Measurements from ENCODE around the gene MARCHF2.
A peak's percentile ranks its signal among the peaks of the same experiment; 100 is the strongest.

MARCHF2 gene

DNA sequence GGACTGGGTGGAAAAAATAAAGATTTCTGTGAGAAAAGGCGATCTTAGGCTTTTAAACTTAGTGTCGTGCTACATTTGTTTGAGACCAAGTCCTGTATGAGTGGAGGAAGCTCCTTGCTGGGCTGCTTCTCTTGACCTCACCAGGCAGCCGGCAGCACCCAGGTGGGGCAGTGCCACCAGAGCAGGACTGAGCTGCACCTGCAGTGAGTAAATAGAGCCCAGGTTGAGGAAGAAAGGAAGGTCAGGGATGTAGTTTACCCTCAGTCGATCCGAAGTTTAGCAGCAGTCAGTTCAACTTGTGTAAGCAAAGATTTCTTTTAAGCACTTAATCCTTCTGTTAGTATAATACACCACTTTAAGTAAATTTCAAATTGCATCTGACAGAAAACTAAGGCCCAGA lies 45.3 kb downstream of the MARCHF2 start:
- no peak for DNase-seq (ENCODE audit: low read depth in 2 of 2)
- TF ChIP-seq, protein P1, sequence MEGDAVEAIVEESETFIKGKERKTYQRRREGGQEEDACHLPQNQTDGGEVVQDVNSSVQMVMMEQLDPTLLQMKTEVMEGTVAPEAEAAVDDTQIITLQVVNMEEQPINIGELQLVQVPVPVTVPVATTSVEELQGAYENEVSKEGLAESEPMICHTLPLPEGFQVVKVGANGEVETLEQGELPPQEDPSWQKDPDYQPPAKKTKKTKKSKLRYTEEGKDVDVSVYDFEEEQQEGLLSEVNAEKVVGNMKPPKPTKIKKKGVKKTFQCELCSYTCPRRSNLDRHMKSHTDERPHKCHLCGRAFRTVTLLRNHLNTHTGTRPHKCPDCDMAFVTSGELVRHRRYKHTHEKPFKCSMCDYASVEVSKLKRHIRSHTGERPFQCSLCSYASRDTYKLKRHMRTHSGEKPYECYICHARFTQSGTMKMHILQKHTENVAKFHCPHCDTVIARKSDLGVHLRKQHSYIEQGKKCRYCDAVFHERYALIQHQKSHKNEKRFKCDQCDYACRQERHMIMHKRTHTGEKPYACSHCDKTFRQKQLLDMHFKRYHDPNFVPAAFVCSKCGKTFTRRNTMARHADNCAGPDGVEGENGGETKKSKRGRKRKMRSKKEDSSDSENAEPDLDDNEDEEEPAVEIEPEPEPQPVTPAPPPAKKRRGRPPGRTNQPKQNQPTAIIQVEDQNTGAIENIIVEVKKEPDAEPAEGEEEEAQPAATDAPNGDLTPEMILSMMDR (IDR thresholded peaks at IDR 0.05; ENCODE audit: low read depth, low read length): no peak

DNA sequence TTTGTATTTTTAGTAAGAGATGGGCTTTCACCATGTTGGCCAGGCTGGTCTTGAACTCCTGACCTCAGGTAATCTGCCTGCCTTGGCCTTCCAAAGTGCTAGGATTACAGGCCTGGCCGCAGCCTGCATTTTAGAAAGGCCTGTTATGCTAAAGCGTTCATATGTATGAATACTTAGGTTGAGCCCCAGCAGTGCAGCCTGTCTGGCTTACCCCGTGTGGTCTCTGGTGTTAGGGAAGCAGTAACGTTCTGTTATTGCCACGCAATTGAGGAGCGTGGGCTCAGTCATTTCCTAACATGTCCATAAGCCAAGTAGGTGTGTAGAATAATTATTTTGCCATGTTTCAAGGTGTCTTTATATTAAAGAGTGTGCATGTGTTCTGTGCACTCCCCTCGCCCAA lies 46.0 kb downstream of the MARCHF2 start:
- H3K4me3 ChIP-seq (replicated peaks in 1 of 2; ENCODE audit: low read depth in 2 of 2, low read length in 2 of 2): no peak overlapping the region
- no peak for DNase-seq (ENCODE audit: low read depth in 2 of 2)
- TF ChIP-seq, protein P1 (IDR thresholded peaks at IDR 0.05; ENCODE audit: low read depth, low read length): no peak

More for the DNA sequence above, 45.3 kb downstream of the MARCHF2 start:
- H3K4me3 ChIP-seq (replicated peaks in 1 of 2; ENCODE audit: low read depth in 2 of 2, low read length in 2 of 2): no peak overlapping the region

DNA sequence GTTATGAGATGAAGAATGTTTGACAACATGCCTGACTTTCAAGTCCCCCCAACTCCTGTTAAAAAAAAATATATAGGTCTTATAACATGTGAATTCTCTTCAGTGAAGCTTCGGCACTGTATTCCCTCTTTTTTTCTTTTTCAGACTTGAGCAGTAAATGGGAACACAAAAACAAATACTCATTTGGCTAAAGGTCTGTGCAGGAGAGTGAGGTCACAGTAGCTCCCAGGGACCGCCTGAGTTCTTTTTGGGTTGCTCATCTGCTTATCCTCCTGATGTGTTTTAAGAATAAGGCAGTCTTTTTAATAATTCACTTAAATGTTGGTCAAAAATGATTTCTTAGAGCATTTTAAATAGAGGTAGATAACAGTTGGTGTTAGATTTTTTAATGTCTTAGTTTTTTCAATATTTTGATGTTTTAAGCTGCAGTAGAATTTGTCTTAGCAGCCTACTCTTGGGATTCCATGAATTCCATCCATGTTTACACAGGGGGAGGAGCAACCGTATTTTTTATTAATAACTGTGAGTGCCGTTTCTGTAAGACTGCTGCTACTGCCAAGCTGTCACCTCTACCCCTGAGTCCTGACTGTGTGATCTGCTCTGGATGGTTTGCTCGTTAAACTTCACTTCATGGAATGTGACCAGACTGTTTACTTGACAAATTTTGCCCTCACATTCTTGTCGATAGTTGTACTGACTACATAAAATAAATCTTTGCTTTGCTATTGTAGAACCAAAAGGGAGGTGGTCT lies 46.6 kb downstream of the MARCHF2 start:
- DNase-seq (ENCODE audit: low read depth in 2 of 2): peak; percentile 59 to 89
- TF ChIP-seq, protein P1 (IDR thresholded peaks at IDR 0.05; ENCODE audit: low read depth, low read length): no peak
- H3K4me3 ChIP-seq (replicated peaks in 1 of 2; ENCODE audit: low read depth in 2 of 2, low read length in 2 of 2): no peak overlapping the region

DNA sequence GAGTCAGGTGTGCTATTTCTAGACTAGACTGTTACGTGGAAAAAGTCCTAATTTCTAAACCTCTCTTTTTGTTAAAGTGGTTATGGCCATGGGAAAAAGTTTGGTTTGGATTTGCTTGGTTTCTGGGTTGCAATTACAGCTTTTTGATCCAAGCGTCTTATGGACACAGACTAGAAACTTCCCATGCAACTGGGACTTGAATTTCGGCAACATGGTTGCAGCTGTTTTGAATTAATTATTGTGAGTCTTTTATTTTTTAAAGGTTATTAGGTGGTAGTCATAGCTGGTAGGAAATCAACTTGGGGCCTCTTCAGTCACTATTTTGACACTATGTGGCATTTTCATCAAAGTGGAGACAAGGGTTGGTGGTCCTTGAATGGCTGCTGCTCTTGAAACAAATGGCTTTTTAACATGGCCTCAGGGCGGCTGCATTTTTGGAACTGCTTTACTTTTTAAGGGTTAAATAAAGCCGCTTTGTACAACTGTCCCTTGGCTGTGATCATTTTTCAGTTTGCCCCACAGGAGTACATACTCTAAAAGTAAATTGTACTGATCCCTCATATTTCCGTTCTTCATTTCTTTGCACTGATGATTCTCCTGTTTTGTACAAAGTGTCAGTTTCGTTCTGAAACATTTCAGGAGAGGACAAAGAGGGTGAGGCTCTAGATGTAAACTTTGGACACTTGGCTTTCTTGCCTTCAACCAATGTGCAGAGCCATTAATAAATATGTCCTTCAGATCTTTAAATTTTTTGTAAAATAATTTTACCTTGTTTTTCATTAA lies 47.6 kb downstream of the MARCHF2 start:
- no peak for DNase-seq (ENCODE audit: low read depth in 2 of 2)
- no peak overlapping the region for H3K4me3 ChIP-seq (replicated peaks in 1 of 2; ENCODE audit: low read depth in 2 of 2, low read length in 2 of 2)
- TF ChIP-seq, protein P1 (IDR thresholded peaks at IDR 0.05; ENCODE audit: low read depth, low read length): no peak

DNA sequence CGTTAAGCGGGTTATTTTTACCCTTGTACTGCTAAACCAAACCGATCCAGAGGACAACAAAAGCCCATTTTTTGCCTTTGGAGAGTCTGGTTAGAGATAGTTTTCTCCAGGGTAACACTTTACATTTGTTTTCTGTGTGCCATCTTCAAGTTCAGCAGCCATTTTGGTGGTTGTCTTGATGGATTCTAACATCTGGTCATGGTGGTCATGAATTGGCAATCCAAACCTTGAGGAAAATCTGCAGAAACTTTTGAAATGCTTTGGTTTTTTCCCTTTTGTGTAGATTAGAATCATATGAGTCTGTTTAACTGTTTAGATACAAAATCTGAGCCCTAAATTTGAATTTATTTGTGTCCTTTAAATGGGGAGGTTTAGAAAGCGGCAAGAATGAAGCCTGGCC lies 48.3 kb downstream of the MARCHF2 start:
- no peak overlapping the region for H3K4me3 ChIP-seq (replicated peaks in 1 of 2; ENCODE audit: low read depth in 2 of 2, low read length in 2 of 2)
- DNase-seq (ENCODE audit: low read depth in 2 of 2): no peak
- TF ChIP-seq, protein P1 (IDR thresholded peaks at IDR 0.05; ENCODE audit: low read depth, low read length): no peak

DNA sequence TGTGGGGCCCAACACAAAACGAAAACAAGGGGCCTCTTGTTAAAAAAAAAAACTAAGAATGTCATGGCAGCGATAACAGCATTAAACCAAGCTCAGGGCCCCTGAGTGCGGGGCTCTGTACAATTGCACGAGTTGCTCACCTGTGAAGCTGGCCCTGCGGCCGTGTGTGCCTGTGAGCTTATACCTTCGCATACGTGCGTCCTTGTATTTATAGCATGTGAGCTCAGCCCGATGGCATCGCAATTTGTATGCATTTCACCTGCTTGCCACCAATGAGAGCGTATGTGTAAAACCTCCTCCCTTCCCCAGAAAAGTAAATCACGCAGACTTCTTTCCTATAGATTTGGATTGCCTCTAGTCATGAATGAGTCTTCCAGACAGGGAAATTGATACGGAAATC lies 48.8 kb downstream of the MARCHF2 start:
- H3K4me3 ChIP-seq (replicated peaks in 1 of 2; ENCODE audit: low read depth in 2 of 2, low read length in 2 of 2): no peak overlapping the region
- no peak for DNase-seq (ENCODE audit: low read depth in 2 of 2)
- TF ChIP-seq, protein P1 (IDR thresholded peaks at IDR 0.05; ENCODE audit: low read depth, low read length): no peak
